Panc1 (cell line): ENCODE results near the gene TBC1D9B. TPM values are rescaled to one million over a fixed set of nuclear protein-coding genes. Genes with fewer than 3 reads are reported as not detected.

Source experiments
- ATAC-seq: fragments of 200-7000 bp; cut with Tn5 transposase; 2 replicates; pipeline ENCODE4 v1.9.1; 2020; ENCODE audit warnings: mild to moderate bottlenecking, moderate library complexity
- BruUV-seq: library from RNA; stranded (reverse); fragments of 400-500 nt; replicated peaks from 2 replicates; lab custom pipeline; 2021; lab: Mats Ljungman, UMichigan
- CTCF ChIA-PET: fragments of 300-600 bp; sonication (Branson Sonifier 250); formaldehyde crosslinking; loops from one replicate; lab custom pipeline; 2022; ENCODE audit warnings: antibody characterized with exemption; lab: Charles Lee
- POLR2A ChIA-PET: fragments of 300-600 bp; sonication (Branson Sonifier 250); formaldehyde crosslinking; loops from one replicate; lab custom pipeline; 2022; ENCODE audit warnings: antibody characterized with exemption; lab: Charles Lee
- DNase-seq: peaks from one replicate; pipeline ENCODE4 v3.0.0-alpha.2; 2010; ENCODE audit warnings: low read depth, low spot score
- H3K27ac ChIP-seq: 2 replicates; pipeline ENCODE4 v1.5.1; 2011; ENCODE audit warnings: mild to moderate bottlenecking, low read length, inconsistent platforms
- H3K27me3 ChIP-seq: fragments of 200-500 bp; sonication (Bioruptor generic); 2 replicates; pipeline ENCODE4 v1.6.0; 2014; ENCODE audit warnings: low read length, inconsistent platforms; ENCODE audit not compliant: control insufficient read depth, insufficient read depth
- H3K36me3 ChIP-seq: fragments of 200-500 bp; sonication (Bioruptor generic); 2 replicates; pipeline ENCODE4 v1.5.1; 2014; ENCODE audit warnings: inconsistent platforms, mild to moderate bottlenecking, low read length, moderate library complexity; ENCODE audit not compliant: control insufficient read depth, insufficient read depth
- H3K4me1 ChIP-seq: 2 replicates; pipeline ENCODE4 v1.5.1; 2011; ENCODE audit warnings: inconsistent platforms, mild to moderate bottlenecking, low read length, moderate library complexity; ENCODE audit not compliant: control insufficient read depth, insufficient read depth
- H3K4me3 ChIP-seq, 2 experiments: 2 replicates each; pipeline ENCODE4 v1.5.1; 2011 to 2012; ENCODE audit warnings: low read depth in 2 of 2, low read length in 2 of 2, mild to moderate bottlenecking in 2 of 2, inconsistent platforms in 1 of 2, moderate library complexity in 1 of 2
- H3K9me3 ChIP-seq: fragments of 200-500 bp; sonication (Bioruptor generic); 2 replicates; pipeline ENCODE4 v1.5.1; 2014; ENCODE audit warnings: low read depth, mild to moderate bottlenecking, inconsistent platforms, low read length, moderate library complexity; ENCODE audit not compliant: control insufficient read depth, insufficient read depth
- POLR2AphosphoS5 ChIP-seq: IDR thresholded peaks from 2 replicates; pipeline ENCODE4 v1.6.1; 2012; ENCODE audit warnings: mild to moderate bottlenecking, low read depth, low read length, moderate library complexity
- SIN3A ChIP-seq: IDR thresholded peaks from 2 replicates; pipeline ENCODE4 v1.6.1; 2012; ENCODE audit warnings: low read depth, mild to moderate bottlenecking, low read length, moderate library complexity, borderline replicate concordance; ENCODE audit not compliant: insufficient read depth
- TCF7L2 ChIP-seq: IDR thresholded peaks from 2 replicates; pipeline ENCODE4 v1.6.1; 2011; ENCODE audit warnings: mild to moderate bottlenecking, low read depth, low read length, inconsistent platforms
- in situ Hi-C: cut with HindIII; loops from 2 replicates; pipeline ENCODE4 v1.10.0; 2016; ENCODE audit warnings: low sequenced_read_pairs, low pct_unique_long_range_greater_than_20kb
- intact Hi-C: fragments of 100-400 bp; cut with micrococcal nuclease; formaldehyde crosslinking; loops from one replicate; pipeline ENCODE4 v1.10.0; 2022; ENCODE audit not compliant: unreplicated experiment
- total RNA-seq: library from RNA; stranded (reverse); gene quantifications from one replicate; pipeline ENCODE4 v1.2.1, GENCODE V29; 2021; ENCODE audit not compliant: unreplicated experiment
- TF ChIP-seq, protein P1 (sequence below): fragments of 450-650 bp; IDR thresholded peaks from 2 replicates; pipeline ENCODE4 v1.5.1; 2017; ENCODE audit warnings: mild to moderate bottlenecking
- TF ChIP-seq, protein P2 (sequence below), 2 experiments: IDR thresholded peaks; 2 replicates each; pipeline ENCODE4 v1.6.1; 2011 to 2012; ENCODE audit warnings: low read depth in 2 of 2, control low read depth in 1 of 2, low read length in 1 of 2, mild to moderate bottlenecking in 1 of 2, moderate library complexity in 1 of 2; ENCODE audit not compliant: insufficient read depth in 1 of 2

TBC1D9B gene
- total RNA-seq, 1 experiment from 2014 or later: 131 TPM

DNA sequence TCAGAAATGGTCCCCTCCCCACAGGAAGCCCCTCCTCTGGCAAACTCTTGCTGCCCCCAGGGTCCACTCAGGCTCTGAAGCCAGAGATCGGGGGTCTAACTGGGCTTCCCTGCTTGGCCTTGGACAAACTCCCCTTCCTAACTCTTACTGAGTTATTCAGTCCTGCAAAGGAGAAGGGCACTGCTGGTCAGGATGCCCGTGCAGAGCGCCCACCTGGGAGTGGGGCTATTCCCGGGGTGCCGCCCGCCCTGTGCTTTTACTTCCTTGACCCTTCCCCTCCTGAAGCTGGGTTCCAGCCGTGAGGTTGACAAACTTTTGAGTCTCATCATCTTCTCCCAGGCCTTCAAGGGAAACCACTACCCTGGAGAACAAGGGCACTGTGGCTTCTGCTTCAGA is 4.9 kb downstream of the TBC1D9B start:
- Histone ChIP-seq H3K9me3 (no peaks in the 10 kb centered on the region), H3K27ac (no peak overlapping the region), H3K4me1 (peaks cover 7% of the 10 kb centered on the region; the same call in 1 of the 2 replicates), H3K27me3 (no peaks in the 10 kb centered on the region), H3K4me3 (no peak overlapping the region), H3K36me3 (peaks cover 3% of the 10 kb centered on the region)
- POLR2A ChIA-PET: no interaction called here
- in situ Hi-C loops: no loop called here
- ATAC-seq (no peak), DNase-seq (no peak)
- intact Hi-C loops: no loop called here
- BruUV-seq: no TSS peak
- TF ChIP-seq POLR2AphosphoS5: no peak
- TF ChIP-seq, protein P1, sequence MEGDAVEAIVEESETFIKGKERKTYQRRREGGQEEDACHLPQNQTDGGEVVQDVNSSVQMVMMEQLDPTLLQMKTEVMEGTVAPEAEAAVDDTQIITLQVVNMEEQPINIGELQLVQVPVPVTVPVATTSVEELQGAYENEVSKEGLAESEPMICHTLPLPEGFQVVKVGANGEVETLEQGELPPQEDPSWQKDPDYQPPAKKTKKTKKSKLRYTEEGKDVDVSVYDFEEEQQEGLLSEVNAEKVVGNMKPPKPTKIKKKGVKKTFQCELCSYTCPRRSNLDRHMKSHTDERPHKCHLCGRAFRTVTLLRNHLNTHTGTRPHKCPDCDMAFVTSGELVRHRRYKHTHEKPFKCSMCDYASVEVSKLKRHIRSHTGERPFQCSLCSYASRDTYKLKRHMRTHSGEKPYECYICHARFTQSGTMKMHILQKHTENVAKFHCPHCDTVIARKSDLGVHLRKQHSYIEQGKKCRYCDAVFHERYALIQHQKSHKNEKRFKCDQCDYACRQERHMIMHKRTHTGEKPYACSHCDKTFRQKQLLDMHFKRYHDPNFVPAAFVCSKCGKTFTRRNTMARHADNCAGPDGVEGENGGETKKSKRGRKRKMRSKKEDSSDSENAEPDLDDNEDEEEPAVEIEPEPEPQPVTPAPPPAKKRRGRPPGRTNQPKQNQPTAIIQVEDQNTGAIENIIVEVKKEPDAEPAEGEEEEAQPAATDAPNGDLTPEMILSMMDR: no peak
- TF ChIP-seq SIN3A: no peak
- CTCF ChIA-PET: no interaction called here

DNA sequence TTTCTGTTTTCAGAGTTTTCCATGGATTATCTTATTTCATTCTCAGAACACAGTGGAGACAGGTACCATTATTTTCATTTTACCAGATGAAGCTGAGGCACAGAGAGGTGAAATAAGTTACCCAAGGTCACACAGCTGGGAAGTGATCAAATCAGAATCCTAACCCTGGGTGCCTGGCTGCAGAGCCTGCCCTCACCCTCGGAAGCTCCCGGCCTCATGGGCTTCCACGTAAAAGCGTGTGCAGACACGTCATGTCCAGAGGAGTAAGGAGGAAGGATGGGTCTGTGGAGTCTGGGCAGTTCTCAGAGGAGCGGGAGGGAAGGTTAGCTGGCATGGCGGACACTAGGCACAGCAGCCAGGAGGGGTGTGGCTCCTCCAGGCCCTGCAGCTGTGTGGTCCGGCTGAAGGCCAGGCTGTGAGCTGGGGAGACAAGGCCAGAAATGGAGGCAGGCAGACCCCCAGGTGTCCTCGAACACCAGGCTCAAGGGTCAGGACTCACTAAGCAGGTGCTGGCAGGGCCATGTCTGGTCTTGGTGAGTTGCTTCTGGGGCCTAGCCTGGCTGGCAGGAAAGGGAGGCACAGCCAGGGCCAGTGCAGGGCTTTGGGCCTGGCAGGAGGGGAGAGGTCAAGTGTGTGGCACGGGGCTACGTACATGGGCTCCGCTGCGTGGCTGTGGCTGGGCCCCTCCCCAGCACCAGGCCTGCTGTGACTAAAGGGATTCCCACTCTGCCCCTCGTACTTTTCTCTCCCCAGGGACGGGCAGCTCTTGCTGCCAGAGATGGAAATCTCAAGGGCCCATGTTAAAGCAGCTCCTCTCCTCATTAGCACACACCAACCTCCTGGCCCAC is 5.6 kb downstream of the TBC1D9B start:
- ATAC-seq (no peak), DNase-seq (no peak)
- Histone ChIP-seq H3K9me3 (no peaks in the 10 kb centered on the region), H3K27ac (no peak overlapping the region), H3K36me3 (peaks cover 3% of the 10 kb centered on the region), H3K27me3 (no peaks in the 10 kb centered on the region), H3K4me1 (peaks cover 7% of the 10 kb centered on the region; the same call in 1 of the 2 replicates), H3K4me3 (no peak overlapping the region)
- CTCF ChIA-PET: no interaction called here
- POLR2A ChIA-PET: no interaction called here
- TF ChIP-seq, protein P1: no peak
- no peak for TF ChIP-seq SIN3A
- TF ChIP-seq TCF7L2: no peak
- TF ChIP-seq, protein P2, sequence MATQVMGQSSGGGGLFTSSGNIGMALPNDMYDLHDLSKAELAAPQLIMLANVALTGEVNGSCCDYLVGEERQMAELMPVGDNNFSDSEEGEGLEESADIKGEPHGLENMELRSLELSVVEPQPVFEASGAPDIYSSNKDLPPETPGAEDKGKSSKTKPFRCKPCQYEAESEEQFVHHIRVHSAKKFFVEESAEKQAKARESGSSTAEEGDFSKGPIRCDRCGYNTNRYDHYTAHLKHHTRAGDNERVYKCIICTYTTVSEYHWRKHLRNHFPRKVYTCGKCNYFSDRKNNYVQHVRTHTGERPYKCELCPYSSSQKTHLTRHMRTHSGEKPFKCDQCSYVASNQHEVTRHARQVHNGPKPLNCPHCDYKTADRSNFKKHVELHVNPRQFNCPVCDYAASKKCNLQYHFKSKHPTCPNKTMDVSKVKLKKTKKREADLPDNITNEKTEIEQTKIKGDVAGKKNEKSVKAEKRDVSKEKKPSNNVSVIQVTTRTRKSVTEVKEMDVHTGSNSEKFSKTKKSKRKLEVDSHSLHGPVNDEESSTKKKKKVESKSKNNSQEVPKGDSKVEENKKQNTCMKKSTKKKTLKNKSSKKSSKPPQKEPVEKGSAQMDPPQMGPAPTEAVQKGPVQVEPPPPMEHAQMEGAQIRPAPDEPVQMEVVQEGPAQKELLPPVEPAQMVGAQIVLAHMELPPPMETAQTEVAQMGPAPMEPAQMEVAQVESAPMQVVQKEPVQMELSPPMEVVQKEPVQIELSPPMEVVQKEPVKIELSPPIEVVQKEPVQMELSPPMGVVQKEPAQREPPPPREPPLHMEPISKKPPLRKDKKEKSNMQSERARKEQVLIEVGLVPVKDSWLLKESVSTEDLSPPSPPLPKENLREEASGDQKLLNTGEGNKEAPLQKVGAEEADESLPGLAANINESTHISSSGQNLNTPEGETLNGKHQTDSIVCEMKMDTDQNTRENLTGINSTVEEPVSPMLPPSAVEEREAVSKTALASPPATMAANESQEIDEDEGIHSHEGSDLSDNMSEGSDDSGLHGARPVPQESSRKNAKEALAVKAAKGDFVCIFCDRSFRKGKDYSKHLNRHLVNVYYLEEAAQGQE (IDR thresholded peaks at IDR 0.05; ENCODE audit: insufficient read depth in 1 of 2, low read depth in 2 of 2, low read length in 1 of 2): no peak
- TF ChIP-seq POLR2AphosphoS5: no peak
- intact Hi-C loops (no loop called here), in situ Hi-C loops (no loop called here)
- no TSS peak for BruUV-seq
